ENCODE results near the gene DIRAS1. TPM values are rescaled to one million over a fixed set of nuclear protein-coding genes. Genes with fewer than 3 reads are reported as not detected.

DIRAS1 gene
- total and polyA plus RNA-seq, 2 of the 4 experiments (the other 2 are of a cell fraction): 1.4 to 10.3 TPM

DNA sequence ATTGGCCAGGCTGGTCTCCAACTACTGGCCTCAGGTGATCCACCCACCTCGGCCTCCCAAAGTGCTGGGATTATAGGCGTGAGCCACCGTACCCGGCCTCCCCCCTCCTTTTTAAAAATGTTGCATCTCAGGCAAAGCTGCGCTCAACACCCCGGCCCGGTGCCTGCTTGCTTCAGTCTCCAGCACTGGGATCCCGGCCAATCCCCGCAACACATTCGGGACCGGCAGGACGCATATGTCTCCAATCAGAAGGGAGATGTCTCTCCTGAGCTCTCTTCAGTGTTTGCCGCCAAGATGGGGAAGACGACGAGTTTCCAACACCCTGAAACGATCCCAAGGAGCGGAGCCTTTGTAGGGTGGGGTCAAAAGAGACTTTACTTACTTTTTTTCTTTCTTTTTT lies 34.8 kb downstream of the DIRAS1 start:
- Histone ChIP-seq H2AK5ac (ENCODE audit: low read depth, low read length) (no peak overlapping the region), H3K9me3 (ENCODE audit: control insufficient read depth, insufficient read depth, low read length) (no peaks in the 10 kb centered on the region), H2BK120ac (ENCODE audit: low read depth, low read length) (no peak overlapping the region), H2BK15ac (ENCODE audit: low read depth, low read length) (no peak overlapping the region), H3K36me3 (ENCODE audit: control insufficient read depth, insufficient read depth, low read length) (no peaks in the 10 kb centered on the region), H3K23ac (ENCODE audit: low read depth, low read length) (no peak overlapping the region), H4K8ac (ENCODE audit: low read depth in 2 of 2, low read length in 2 of 2) (no peak overlapping the region), H2AK9ac (replicated peaks; ENCODE audit: low read depth, low read length, poor library complexity) (no peak overlapping the region), H3K4me1 (ENCODE audit: control insufficient read depth, insufficient read depth, low read length) (no peaks in the 10 kb centered on the region), H3K14ac (replicated peaks; ENCODE audit: low read depth, low read length) (no peak overlapping the region), H3K9me1 (ENCODE audit: insufficient read depth, low read length) (no peaks in the 10 kb centered on the region), H3K27me3 (ENCODE audit: control insufficient read depth, insufficient read depth, low read length) (0 out of 2 replicates have a peak, but pooled peaks cover 2% of the 10 kb centered on the region), H3K27ac (ENCODE audit: insufficient read depth, low read length) (no peak overlapping the region), H4K91ac (ENCODE audit: insufficient read depth, low read depth, low read length) (no peak overlapping the region), H3K4me2 (ENCODE audit: low read depth, low read length) (no peak overlapping the region), H2BK20ac (ENCODE audit: low read depth, low read length) (no peak overlapping the region), H4K20me1 (ENCODE audit: insufficient read depth, low read length) (no peaks in the 10 kb centered on the region), H4K5ac (ENCODE audit: low read depth, low read length) (no peak overlapping the region), H3K18ac (ENCODE audit: low read depth, low read length) (no peak overlapping the region), H3K4ac (ENCODE audit: low read depth, low read length) (no peak overlapping the region), H2BK5ac (ENCODE audit: low read depth, low read length, poor library complexity, severe bottlenecking) (no peak overlapping the region), H3K79me1 (ENCODE audit: low read depth in 1 of 2, low read length in 2 of 2) (no peaks in the 10 kb centered on the region), H3K9ac (ENCODE audit: low read depth, low read length) (no peak overlapping the region), H2AFZ (replicated peaks; ENCODE audit: low read length, poor library complexity) (no peak overlapping the region), H3K56ac (ENCODE audit: extremely low read depth, insufficient read depth, low read length) (no peak overlapping the region), H3K4me3 (ENCODE audit: insufficient read depth, low read depth, low read length) (no peak overlapping the region)
- intact Hi-C loops (cut with micrococcal nuclease) (no loop called here), dilution Hi-C loops (cut with HindIII; ENCODE audit: low sequenced_read_pairs, unreplicated experiment) (no loop called here), in situ Hi-C loops (cut with MboI; ENCODE audit: low sequenced_read_pairs) (no loop called here)
- TF ChIP-seq MAFK (IDR thresholded peaks at IDR 0.05; ENCODE audit: low read depth, low read length): no peak
- no peak for TF ChIP-seq BHLHE40 (IDR thresholded peaks at IDR 0.05; ENCODE audit: low read depth, low read length)
- TF ChIP-seq CHD1 (IDR thresholded peaks at IDR 0.05; ENCODE audit: low read depth, low read length): no peak
- no peak for TF ChIP-seq FOS (IDR thresholded peaks at IDR 0.05; ENCODE audit: low read depth, low read length)
- TF ChIP-seq NFE2L2 (IDR thresholded peaks at IDR 0.05; ENCODE audit: low read depth, low read length): no peak
- TF ChIP-seq RCOR1 (IDR thresholded peaks at IDR 0.05; ENCODE audit: insufficient replicate concordance, low read length): no peak
- TF ChIP-seq POLR2A (IDR thresholded peaks at IDR 0.05; ENCODE audit: low read depth, low read length): no peak
- TF ChIP-seq, protein P1, sequence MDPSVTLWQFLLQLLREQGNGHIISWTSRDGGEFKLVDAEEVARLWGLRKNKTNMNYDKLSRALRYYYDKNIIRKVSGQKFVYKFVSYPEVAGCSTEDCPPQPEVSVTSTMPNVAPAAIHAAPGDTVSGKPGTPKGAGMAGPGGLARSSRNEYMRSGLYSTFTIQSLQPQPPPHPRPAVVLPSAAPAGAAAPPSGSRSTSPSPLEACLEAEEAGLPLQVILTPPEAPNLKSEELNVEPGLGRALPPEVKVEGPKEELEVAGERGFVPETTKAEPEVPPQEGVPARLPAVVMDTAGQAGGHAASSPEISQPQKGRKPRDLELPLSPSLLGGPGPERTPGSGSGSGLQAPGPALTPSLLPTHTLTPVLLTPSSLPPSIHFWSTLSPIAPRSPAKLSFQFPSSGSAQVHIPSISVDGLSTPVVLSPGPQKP (IDR thresholded peaks at IDR 0.05; ENCODE audit: borderline replicate concordance, low read depth, low read length): no peak
- no peak for TF ChIP-seq RAD21 (IDR thresholded peaks at IDR 0.05; ENCODE audit: low read length)
- TF ChIP-seq MXI1 (IDR thresholded peaks at IDR 0.05; ENCODE audit: borderline replicate concordance, low read depth, low read length): no peak
- BruUV-seq (replicated peaks): no TSS peak
- no peak for DNase-seq
- no peak for ATAC-seq (ENCODE audit: low read depth)
- POLR2A ChIA-PET (ENCODE audit: unreplicated experiment): no interaction called here
- 68% methylated on average over 3 of the region's 17 CpGs; no CpG with 5 or more reads in 1 of the 2 experiments for WGBS, 2 experiments (ENCODE audit: extremely low coverage in 2 of 2, insufficient read length in 1 of 2)
- CTCF ChIA-PET: no interaction called here
